Activated CD8-positive, alpha-beta T cell treated with anti-CD3 and anti-CD28 coated beads, Interleukin-2, amount 10 ng/mL, durations not matched to agents 7 days and 5 days (primary cell): ENCODE results near the gene YPEL4. TPM values are rescaled to one million over a fixed set of nuclear protein-coding genes. Genes with fewer than 3 reads are reported as not detected.

Experiments
- ATAC-seq: fragments of 150-1000 bp; cut with Tn5 transposase; one replicate; pipeline ENCODE4 v1.10.0; 2021; ENCODE audit warnings: moderate library complexity
- CTCF ChIA-PET: fragments of 350-600 bp; sonication (Branson Sonifier 250); formaldehyde crosslinking; loops from one replicate; lab custom pipeline; 2021; ENCODE audit warnings: antibody characterized with exemption; lab: Charles Lee
- POLR2A ChIA-PET: fragments of 350-600 bp; sonication (Branson Sonifier 250); formaldehyde crosslinking; loops from one replicate; lab custom pipeline; 2021; ENCODE audit warnings: antibody characterized with exemption; lab: Charles Lee
- DNase-seq: peaks from one replicate; pipeline ENCODE4 v3.0.0-alpha.2; 2020
- H3K27ac Mint-ChIP-seq: one replicate; pipeline ENCODE4 v1.8.0; 2021; ENCODE audit warnings: mild to moderate bottlenecking, mixed read lengths
- H3K27me3 Mint-ChIP-seq: one replicate; pipeline ENCODE4 v1.8.0; 2021; ENCODE audit warnings: low read depth, mixed read lengths
- H3K36me3 Mint-ChIP-seq: one replicate; pipeline ENCODE4 v1.8.0; 2021; ENCODE audit warnings: low read depth, mixed read lengths
- H3K4me1 Mint-ChIP-seq: one replicate; pipeline ENCODE4 v1.8.0; 2021; ENCODE audit warnings: low read depth, mixed read lengths
- H3K4me3 Mint-ChIP-seq: one replicate; pipeline ENCODE4 v1.8.0; 2021; ENCODE audit warnings: mild to moderate bottlenecking, mixed read lengths
- H3K9me3 Mint-ChIP-seq: one replicate; pipeline ENCODE4 v1.8.0; 2022; ENCODE audit warnings: mixed read lengths; ENCODE audit not compliant: insufficient read depth
- total RNA-seq, 2 experiments: library from RNA; stranded (reverse); gene quantifications; one replicate each; pipeline ENCODE4 v1.2.3, GENCODE V29; 2021

The YPEL4 gene
- total RNA-seq, 2 experiments from 2014 or later = 0.11 to 0.13 TPM

- Mint-ChIP-seq H3K4me3 (no peak overlapping the region), H3K27me3 (peaks cover 34% of the 10 kb centered on the region), H3K36me3 (no peaks in the 10 kb centered on the region), H3K27ac (no peak overlapping the region), H3K4me1 (no peaks in the 10 kb centered on the region), H3K9me3 (no peaks in the 10 kb centered on the region)
- ChIA-PET CTCF (interaction anchor here (1.0 to 1.7 kb wide), 4 partner anchors 8 to 175 kb away, joined by 3 to 8 read pairs (median 3); no protein-coding TSS in a partner anchor), POLR2A (no interaction called here)
- no peak for ATAC-seq
- DNase-seq = no peak
Observed at GRCh38 chr11:57632116-57632515, 17.6 kb downstream of the YPEL4 start.

GRCh38 chr11:57630171-57630570 is 19.5 kb downstream of the YPEL4 start:
- POLR2A ChIA-PET = interaction anchor here (0.9 kb wide), 1 partner anchor 80 kb away, joined by 3 read pairs; no protein-coding TSS in a partner anchor
- Mint-ChIP-seq H3K27ac (no peak overlapping the region), H3K27me3 (peaks cover 30% of the 10 kb centered on the region), H3K9me3 (no peaks in the 10 kb centered on the region), H3K36me3 (no peaks in the 10 kb centered on the region), H3K4me3 (no peak overlapping the region), H3K4me1 (no peaks in the 10 kb centered on the region)
- ATAC-seq (no peak), DNase-seq (no peak)
- CTCF ChIA-PET = interaction anchor here (0.9 to 1.6 kb wide), 3 partner anchors 9 to 14 kb away, joined by 3 to 10 read pairs (median 3); no protein-coding TSS in a partner anchor

- ChIA-PET POLR2A (no interaction called here), CTCF (interaction anchor here (0.6 to 1.8 kb wide), 4 partner anchors 14 to 59 kb away, joined by 3 to 8 read pairs (median 4); partner anchors contain the start of gene UBE2L6)
- ATAC-seq = no peak
- Mint-ChIP-seq H3K27ac (no peak overlapping the region), H3K4me1 (no peaks in the 10 kb centered on the region), H3K36me3 (no peaks in the 10 kb centered on the region), H3K27me3 (peaks cover 15% of the 10 kb centered on the region), H3K4me3 (no peak overlapping the region), H3K9me3 (no peaks in the 10 kb centered on the region)
- DNase-seq = no peak
Observed at GRCh38 chr11:57626895-57627294, 22.8 kb downstream of the YPEL4 start.

GRCh38 chr11:57624864-57625263 is 24.8 kb downstream of the YPEL4 start:
- peaks cover 7% of the 10 kb centered on the region for H3K9me3 Mint-ChIP-seq
- DNase-seq (no peak), ATAC-seq (no peak)
- no peak overlapping the region for H3K27ac Mint-ChIP-seq
- H3K36me3 Mint-ChIP-seq = no peaks in the 10 kb centered on the region
- no peak overlapping the region for H3K4me3 Mint-ChIP-seq
- H3K4me1 Mint-ChIP-seq = no peaks in the 10 kb centered on the region
- ChIA-PET POLR2A (no interaction called here), CTCF (interaction anchor here (1.3 kb wide), 1 partner anchor 167 kb away, joined by 3 read pairs; no protein-coding TSS in a partner anchor)
- peaks cover 6% of the 10 kb centered on the region for H3K27me3 Mint-ChIP-seq

- no peak for DNase-seq
- POLR2A ChIA-PET = no interaction called here
- no peak for ATAC-seq
- H3K4me3 Mint-ChIP-seq = no peak overlapping the region
- no peaks in the 10 kb centered on the region for H3K36me3 Mint-ChIP-seq
- H3K4me1 Mint-ChIP-seq = no peaks in the 10 kb centered on the region
- no peaks in the 10 kb centered on the region for H3K27me3 Mint-ChIP-seq
- H3K27ac Mint-ChIP-seq = no peak overlapping the region
- H3K9me3 Mint-ChIP-seq = peaks cover 9% of the 10 kb centered on the region
- CTCF ChIA-PET = interaction anchor here (1.1 to 1.2 kb wide), 2 partner anchors 17 to 54 kb away, joined by 3 to 4 read pairs; partner anchors contain the start of gene UBE2L6
Observed at GRCh38 chr11:57622263-57622662, 27.4 kb downstream of the YPEL4 start.

- Mint-ChIP-seq H3K4me1 (no peaks in the 10 kb centered on the region), H3K27ac (no peak overlapping the region), H3K27me3 (peaks cover 6% of the 10 kb centered on the region), H3K4me3 (no peak overlapping the region), H3K36me3 (no peaks in the 10 kb centered on the region), H3K9me3 (peaks cover 9% of the 10 kb centered on the region)
- ATAC-seq = no peak
- DNase-seq = no peak
- POLR2A ChIA-PET = no interaction called here
- CTCF ChIA-PET = interaction anchor here (0.8 to 1.5 kb wide), 3 partner anchors 12 to 24 kb away, joined by 3 to 5 read pairs (median 4); no protein-coding TSS in a partner anchor
Observed at GRCh38 chr11:57620467-57620866, 29.2 kb downstream of the YPEL4 start.

GRCh38 chr11:57619331-57619730 is 30.4 kb downstream of the YPEL4 start:
- Mint-ChIP-seq H3K27me3 (peaks cover 6% of the 10 kb centered on the region), H3K9me3 (peaks cover 9% of the 10 kb centered on the region), H3K4me3 (no peak overlapping the region), H3K4me1 (no peaks in the 10 kb centered on the region), H3K27ac (no peak overlapping the region), H3K36me3 (no peaks in the 10 kb centered on the region)
- ATAC-seq (no peak), DNase-seq (no peak)
- ChIA-PET POLR2A (no interaction called here), CTCF (interaction anchor here (1.1 to 1.5 kb wide), 2 partner anchors 13 to 21 kb away, joined by 3 to 5 read pairs; no protein-coding TSS in a partner anchor)

GRCh38 chr11:57618438-57618837 is 31.3 kb downstream of the YPEL4 start:
- ChIA-PET POLR2A (interaction anchor here (0.6 kb wide), 1 partner anchor 104 kb away, joined by 3 read pairs; no protein-coding TSS in a partner anchor), CTCF (interaction anchor here (1.6 to 1.7 kb wide), 2 partner anchors 9 to 14 kb away, joined by 3 to 4 read pairs; no protein-coding TSS in a partner anchor)
- no peak for ATAC-seq
- Mint-ChIP-seq H3K4me3 (no peak overlapping the region), H3K36me3 (no peaks in the 10 kb centered on the region), H3K4me1 (no peaks in the 10 kb centered on the region), H3K27ac (no peak overlapping the region), H3K27me3 (peaks cover 6% of the 10 kb centered on the region), H3K9me3 (peaks cover 9% of the 10 kb centered on the region)
- DNase-seq = no peak

GRCh38 chr11:57616595-57616994 is 33.1 kb downstream of the YPEL4 start:
- ATAC-seq = no peak
- no peaks in the 10 kb centered on the region for H3K4me1 Mint-ChIP-seq
- POLR2A ChIA-PET = no interaction called here
- CTCF ChIA-PET = no interaction called here
- no peak for DNase-seq
- peaks cover 9% of the 10 kb centered on the region for H3K9me3 Mint-ChIP-seq
- H3K27ac Mint-ChIP-seq = no peak overlapping the region
- peaks cover 16% of the 10 kb centered on the region for H3K27me3 Mint-ChIP-seq
- H3K36me3 Mint-ChIP-seq = no peaks in the 10 kb centered on the region
- no peak overlapping the region for H3K4me3 Mint-ChIP-seq

- POLR2A ChIA-PET = no interaction called here
- no peak overlapping the region for H3K4me3 Mint-ChIP-seq
- no peaks in the 10 kb centered on the region for H3K36me3 Mint-ChIP-seq
- ATAC-seq (no peak), DNase-seq (no peak)
- no peaks in the 10 kb centered on the region for H3K4me1 Mint-ChIP-seq
- peaks cover 20% of the 10 kb centered on the region for H3K27me3 Mint-ChIP-seq
- H3K9me3 Mint-ChIP-seq = peaks cover 4% of the 10 kb centered on the region
- CTCF ChIA-PET = no interaction called here
- H3K27ac Mint-ChIP-seq = no peak overlapping the region
Observed at GRCh38 chr11:57615308-57615707, 34.4 kb downstream of the YPEL4 start.

GRCh38 chr11:57614234-57614772 is 35.4 kb downstream of the YPEL4 start:
- H3K36me3 Mint-ChIP-seq = no peaks in the 10 kb centered on the region
- no peak overlapping the region for H3K4me3 Mint-ChIP-seq
- ChIA-PET CTCF (interaction anchor here (1.0 to 1.1 kb wide), 2 partner anchors 10 to 25 kb away, joined by 3 read pairs; no protein-coding TSS in a partner anchor), POLR2A (no interaction called here)
- no peak overlapping the region for H3K27ac Mint-ChIP-seq
- ATAC-seq (no peak), DNase-seq (no peak)
- no peaks in the 10 kb centered on the region for H3K9me3 Mint-ChIP-seq
- H3K27me3 Mint-ChIP-seq = peaks cover 23% of the 10 kb centered on the region
- H3K4me1 Mint-ChIP-seq = no peaks in the 10 kb centered on the region

- no peaks in the 10 kb centered on the region for H3K9me3 Mint-ChIP-seq
- CTCF ChIA-PET = interaction anchor here (1.1 kb wide), 1 partner anchor 42 kb away, joined by 3 read pairs; no protein-coding TSS in a partner anchor
- POLR2A ChIA-PET = no interaction called here
- DNase-seq = no peak
- H3K27me3 Mint-ChIP-seq = peaks cover 37% of the 10 kb centered on the region
- no peak overlapping the region for H3K27ac Mint-ChIP-seq
- H3K4me1 Mint-ChIP-seq = no peaks in the 10 kb centered on the region
- no peak for ATAC-seq
- H3K36me3 Mint-ChIP-seq = no peaks in the 10 kb centered on the region
- H3K4me3 Mint-ChIP-seq = no peak overlapping the region
Observed at GRCh38 chr11:57610170-57610569, 39.5 kb downstream of the YPEL4 start.
